ENCODE measurements around the gene USP17L29.
"Not testable (repeated sequence)": the region's sequence is repeated elsewhere in the genome, so short reads cannot be mapped to it uniquely, and the experiment has no call there.

USP17L29 gene

GRCh38 chr4:9389001-9389400, 35.6 kb downstream of the USP17L29 start:
- H3K4me1 ChIP-seq (ENCODE audit: control insufficient read depth, insufficient read depth, low read length); H3K27me3 ChIP-seq (ENCODE audit: control insufficient read depth, insufficient read depth, low read length); H3K4me3 ChIP-seq (ENCODE audit: low read length); H3K36me3 ChIP-seq (ENCODE audit: control insufficient read depth, insufficient read depth, low read length); H3K9ac ChIP-seq (ENCODE audit: low read length); H3K9me3 ChIP-seq (ENCODE audit: control insufficient read depth, low read length): not testable (repeated sequence)

Data from mucosa of stomach (tissue), 1 donor.